Spleen (tissue), 11 donors: ENCODE data around the gene C9orf153. TPM values are rescaled to one million over a fixed set of nuclear protein-coding genes. Genes with fewer than 3 reads are reported as not detected.

Experiments used
- DNase-seq: peaks from one replicate; pipeline ENCODE4 v3.0.0-alpha.2; 2020
- H3K27ac ChIP-seq, 8 donors: fragments of 200-600 bp; sonication (generic) in 7 of 8; 1 replicate in 4 of 8; 2 replicates in 4 of 8; pipeline versions ENCODE4 v1.5.0 to v1.8.0; 2016 to 2021; ENCODE audit warnings: inconsistent platforms in 4 of 8, mild to moderate bottlenecking in 4 of 8, moderate library complexity in 1 of 8
- H3K27me3 ChIP-seq, 7 donors: fragments of 200-600 bp; sonication (generic) in 6 of 7; replicated peaks in 1 of 7; 1 replicate in 4 of 7; 2 replicates in 3 of 7; pipeline versions ENCODE4 v1.5.0 to v1.8.0; 2016 to 2021; ENCODE audit warnings: inconsistent platforms in 3 of 7, mild to moderate bottlenecking in 1 of 7
- H3K36me3 ChIP-seq, 6 donors: fragments of 200-600 bp; sonication (generic) in 5 of 6; 1 replicate in 4 of 6; 2 replicates in 2 of 6; pipeline versions ENCODE4 v1.5.0 to v1.8.0; 2016 to 2021; ENCODE audit warnings: inconsistent platforms in 2 of 6
- H3K4me1 ChIP-seq, 6 donors: fragments of 200-600 bp; sonication (generic) in 5 of 6; 1 replicate in 3 of 6; 2 replicates in 3 of 6; pipeline versions ENCODE4 v1.5.0 to v1.8.0; 2016 to 2021; ENCODE audit warnings: inconsistent platforms in 3 of 6
- H3K4me3 ChIP-seq, 8 donors: fragments of 200-600 bp; sonication (generic) in 7 of 8; 1 replicate in 4 of 8; 2 replicates in 4 of 8; pipeline versions ENCODE4 v1.5.0 to v1.8.0; 2016 to 2021; ENCODE audit warnings: inconsistent platforms in 4 of 8, mild to moderate bottlenecking in 4 of 8, moderate library complexity in 2 of 8
- H3K9me3 ChIP-seq, 8 donors: fragments of 200-600 bp; sonication (generic) in 7 of 8; 1 replicate in 4 of 8; 2 replicates in 4 of 8; pipeline versions ENCODE4 v1.5.0 to v1.8.0; 2016 to 2021; ENCODE audit warnings: inconsistent platforms in 4 of 8
- CTCF ChIP-seq, 11 experiments: fragments of 200-600 bp in 7 of 11; fragments of 450-650 bp in 4 of 11; sonication (generic) in 4 of 11; IDR thresholded peaks in 8 of 11; conservative IDR thresholded peaks in 3 of 11; 1 replicate in 7 of 11; 2 replicates in 4 of 11; pipeline versions ENCODE4 v1.4.0 to v1.8.0; 2016 to 2021; ENCODE audit warnings: antibody characterized with exemption in 11 of 11, inconsistent platforms in 4 of 11, mild to moderate bottlenecking in 1 of 11
- POLR2A ChIP-seq, 3 donors: fragments of 450-650 bp; IDR thresholded peaks; one replicate each; pipeline ENCODE4 v1.5.1; 2017; ENCODE audit warnings: antibody characterized with exemption in 3 of 3, mild to moderate bottlenecking in 1 of 3
- POLR2AphosphoS5 ChIP-seq, 3 donors: sonication (generic); formaldehyde crosslinking; IDR thresholded peaks; one replicate each; pipeline ENCODE4 v1.5.1; 2017; ENCODE audit warnings: antibody characterized with exemption in 3 of 3
- WGBS, 5 donors: extraction: QIAGEN DNeasy Blood & Tissue Kit in 3 of 5; methylation state at CpG; one replicate each; pipeline versions ENCODE4 v1.1.5 to v1.1.7; 2013 to 2018; 5-methylcytosine and 5-hydroxymethylcytosine counted together
- intact Hi-C: fragments of 100-400 bp; cut with DNase I; formaldehyde crosslinking; loops from one replicate; pipeline ENCODE4 v1.15.0; 2023; ENCODE audit warnings: low total_unique reads
- polyA plus RNA-seq, 3 donors: library from polyadenylated mRNA; stranded (reverse); fragments of 200-250 nt; gene quantifications; one replicate each; pipeline ENCODE4 v1.2.1, GENCODE V29; 2013
- total RNA-seq, 7 donors: library from RNA; depleted of rRNA in 3 of 7; stranded (reverse); fragments of >200 nt in 3 of 7; fragmentation: NEBNext Ultra II Directional in 4 of 7; extraction: Animal tissue kit (Norgen Biotek cat#: 25700) in 4 of 7; gene quantifications; one replicate each; pipeline versions ENCODE4 v1.1.0 to v1.2.1, GENCODE V29; 2016 to 2021
- donor health status: healthy with polysubstance abuse.
- donor health status: DM: no; HTN: no; CAD: no; lungs with moderate emphysema.
- donor health status: DM: no; HTN: no; CAD: no.
- donor health status: Bipolar disorder and iron deficiency.
- donor health status: healthy.
- donor health status: DM: no; HTN: no; CAD: no.
- donor health status: DM: yes; HTN: yes; CAD: no.

C9orf153 gene
- total and polyA plus RNA-seq, 10 donors = 0.13 to 1.9 (median 0.43) TPM

DNA sequence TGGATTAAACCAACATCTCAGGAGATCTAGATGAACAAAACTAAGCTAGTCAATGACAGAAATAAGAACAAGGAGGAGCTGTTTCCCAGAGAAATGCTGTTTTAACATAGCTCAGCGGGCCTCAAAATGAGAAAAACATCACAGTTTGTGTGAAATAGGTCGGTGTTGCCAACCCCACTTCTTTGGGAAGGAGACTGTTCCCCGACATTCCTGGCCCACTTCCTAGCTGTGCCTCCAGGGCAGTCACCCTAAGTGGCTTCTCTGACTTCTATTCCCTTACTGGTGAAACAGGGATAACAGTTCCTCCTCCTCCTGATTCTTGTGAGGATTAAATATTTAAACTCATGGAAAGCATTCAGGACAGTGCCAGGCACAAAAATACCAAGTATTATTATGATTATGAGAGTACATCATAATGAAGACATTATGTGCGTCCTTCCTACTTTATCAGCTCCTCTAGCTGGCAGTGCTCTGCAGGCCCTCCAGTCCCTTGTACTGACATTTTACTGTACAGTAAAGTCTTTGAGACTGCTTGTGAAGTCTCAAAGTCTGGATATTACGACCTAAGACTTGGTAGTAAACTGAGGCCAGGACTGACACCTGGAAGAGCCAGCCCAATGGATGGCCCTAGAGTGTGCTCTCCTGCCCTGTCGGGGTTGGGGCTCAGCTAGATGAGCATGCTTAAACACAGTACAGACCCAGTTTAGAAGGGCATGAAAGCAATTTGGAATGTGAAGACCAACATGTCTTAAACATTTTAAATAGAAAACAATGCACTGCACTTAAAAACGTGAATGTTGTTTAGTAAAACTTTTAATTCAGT lies 15.6 kb upstream of the C9orf153 start:
- no peak overlapping the region for H3K27ac ChIP-seq
- intact Hi-C loops = no loop called here
- H3K27me3 ChIP-seq = no peaks in the 10 kb centered on the region
- peaks cover 3 to 56% (median 20%) of the 10 kb centered on the region in 6 donors for H3K4me1 ChIP-seq
- WGBS, 5 donors = 83 to 96% (median 90%) methylated on average over 7 of the region's 7 CpGs
- H3K36me3 ChIP-seq = peaks cover 3 to 46% (median 25%) of the 10 kb centered on the region in 6 donors
- H3K4me3 ChIP-seq = no peak overlapping the region
- DNase-seq = no peak
- H3K9me3 ChIP-seq = no peaks in the 10 kb centered on the region
- TF ChIP-seq CTCF (IDR thresholded peaks at IDR 0.05 in 8 of 11, conservative IDR thresholded peaks at IDR 0.05 in 3 of 11) (no peak), POLR2A (IDR thresholded peaks at IDR 0.05) (no peak), POLR2AphosphoS5 (IDR thresholded peaks at IDR 0.05) (no peak)

GRCh38 chr9:86272221-86272620 lies 12.8 kb upstream of the C9orf153 start:
- H3K27me3 ChIP-seq = no peaks in the 10 kb centered on the region
- TF ChIP-seq CTCF (IDR thresholded peaks at IDR 0.05 in 8 of 11, conservative IDR thresholded peaks at IDR 0.05 in 3 of 11) (no peak), POLR2A (IDR thresholded peaks at IDR 0.05) (no peak), POLR2AphosphoS5 (IDR thresholded peaks at IDR 0.05) (no peak)
- no peak for DNase-seq
- WGBS, 5 donors = 90 to 98% (median 96%) methylated on average over 4 of the region's 4 CpGs
- intact Hi-C loops = no loop called here
- H3K36me3 ChIP-seq = peaks cover 3 to 52% (median 31%) of the 10 kb centered on the region in 6 donors
- H3K4me1 ChIP-seq = peaks cover 0 to 28% (median 7%) of the 10 kb centered on the region in 6 donors
- H3K9me3 ChIP-seq = no peaks in the 10 kb centered on the region
- no peak overlapping the region for H3K27ac ChIP-seq
- H3K4me3 ChIP-seq = no peak overlapping the region

- H3K4me1 ChIP-seq = no peaks in the 10 kb centered on the region
- no peak overlapping the region for H3K27ac ChIP-seq
- intact Hi-C loops = no loop called here
- H3K9me3 ChIP-seq = no peaks in the 10 kb centered on the region
- WGBS, 5 donors = 90 to 97% (median 95%) methylated on average over 6 of the region's 6 CpGs
- no peak for DNase-seq
- H3K27me3 ChIP-seq = no peaks in the 10 kb centered on the region
- TF ChIP-seq POLR2AphosphoS5 (IDR thresholded peaks at IDR 0.05) = no peak
- no peak for TF ChIP-seq CTCF (IDR thresholded peaks at IDR 0.05 in 8 of 11, conservative IDR thresholded peaks at IDR 0.05 in 3 of 11)
- no peak for TF ChIP-seq POLR2A (IDR thresholded peaks at IDR 0.05)
- H3K4me3 ChIP-seq = no peak overlapping the region
- peaks cover 0 to 83% (median 34%) of the 10 kb centered on the region in 6 donors for H3K36me3 ChIP-seq
Measured at GRCh38 chr9:86263876-86264275, 4.4 kb upstream of the C9orf153 start.

DNA sequence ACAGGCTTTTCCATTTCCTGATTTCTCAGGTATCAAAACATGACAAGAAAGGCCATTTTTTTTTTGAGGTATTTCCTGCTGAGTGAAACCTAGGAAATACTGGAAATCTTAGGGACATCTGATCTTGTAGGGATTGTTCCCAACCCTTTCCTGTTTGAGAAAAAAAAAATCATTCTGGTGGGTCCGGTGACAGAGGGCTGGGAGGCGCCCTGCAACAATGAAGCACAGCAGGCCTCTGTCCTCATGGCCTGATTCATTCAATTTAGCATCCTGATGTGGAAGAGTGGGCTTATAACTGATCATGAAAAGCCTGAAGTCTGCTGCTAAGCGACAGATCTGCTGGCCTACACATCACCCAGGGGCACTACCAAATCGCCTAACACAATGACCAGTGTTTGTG lies 3.0 kb upstream of the C9orf153 start:
- Histone ChIP-seq H3K36me3 (peaks cover 0 to 71% (median 29%) of the 10 kb centered on the region in 6 donors), H3K27me3 (no peaks in the 10 kb centered on the region), H3K27ac (no peak overlapping the region), H3K4me1 (no peaks in the 10 kb centered on the region), H3K4me3 (no peak overlapping the region), H3K9me3 (no peaks in the 10 kb centered on the region)
- 67 to 89% (median 83%) methylated on average over 4 of the region's 4 CpGs for WGBS, 5 donors
- no peak for DNase-seq
- TF ChIP-seq CTCF (IDR thresholded peaks at IDR 0.05 in 8 of 11, conservative IDR thresholded peaks at IDR 0.05 in 3 of 11) (no peak), POLR2A (IDR thresholded peaks at IDR 0.05) (no peak), POLR2AphosphoS5 (IDR thresholded peaks at IDR 0.05) (no peak)
- intact Hi-C loops = no loop called here
